K562 (cell line): ENCODE data around the gene TPD52L1. TPM values are rescaled to one million over a fixed set of nuclear protein-coding genes. Genes with fewer than 3 reads are reported as not detected.

Experiments used
- AFF1 ChIP-seq, 2 experiments: fragments of 450-650 bp; IDR thresholded peaks; 2 replicates each; pipeline ENCODE4 v1.6.1; 2018; ENCODE audit warnings: mild to moderate bottlenecking in 2 of 2, low read depth in 1 of 2; ENCODE audit not compliant: partially characterized antibody in 2 of 2
- ARID1B ChIP-seq: fragments of 450-650 bp; IDR thresholded peaks from 2 replicates; pipeline ENCODE4 v1.6.1; 2016; ENCODE audit warnings: antibody characterized with exemption, mild to moderate bottlenecking, inconsistent platforms
- CHAMP1 ChIP-seq: fragments of 450-650 bp; IDR thresholded peaks from 2 replicates; pipeline ENCODE4 v1.6.1; 2016; ENCODE audit warnings: mild to moderate bottlenecking
- COPS2 ChIP-seq: fragments of 450-650 bp; conservative IDR thresholded peaks from 2 replicates; pipeline ENCODE4 v1.6.1; 2016; ENCODE audit warnings: mild to moderate bottlenecking, moderate library complexity
- DACH1 ChIP-seq: fragments of 450-650 bp; IDR thresholded peaks from 2 replicates; pipeline ENCODE4 v1.6.1; 2018; ENCODE audit not compliant: partially characterized antibody
- HMBOX1 ChIP-seq: sonication (generic); IDR thresholded peaks from 2 replicates; pipeline ENCODE4 v1.6.1; 2016
- KLF16 ChIP-seq: IDR thresholded peaks from 2 replicates; pipeline ENCODE4 v1.6.1; 2016; ENCODE audit warnings: antibody characterized with exemption
- LEF1 ChIP-seq: fragments of 450-650 bp; IDR thresholded peaks from 2 replicates; pipeline ENCODE4 v1.6.1; 2016; ENCODE audit warnings: mild to moderate bottlenecking
- MITF ChIP-seq: IDR thresholded peaks from 2 replicates; pipeline ENCODE4 v1.6.1; 2014; ENCODE audit warnings: antibody characterized with exemption
- PHF21A ChIP-seq: fragments of 450-650 bp; IDR thresholded peaks from 2 replicates; pipeline ENCODE4 v1.6.1; 2017; ENCODE audit warnings: low read depth, borderline replicate concordance
- SMARCE1 ChIP-seq: fragments of 450-650 bp; IDR thresholded peaks from 2 replicates; pipeline ENCODE4 v1.7.1; 2016; ENCODE audit warnings: mild to moderate bottlenecking
- TAL1 ChIP-seq: fragments of 450-650 bp; IDR thresholded peaks from 2 replicates; pipeline ENCODE4 v1.6.1; 2016; ENCODE audit warnings: mild to moderate bottlenecking
- ZBTB2 ChIP-seq: fragments of 450-650 bp; IDR thresholded peaks from 2 replicates; pipeline ENCODE4 v1.6.1; 2016; ENCODE audit warnings: antibody characterized with exemption
- ZNF197 ChIP-seq: fragments of 200-800 bp; sonication (Bioruptor generic); IDR thresholded peaks from 2 replicates; pipeline ENCODE4 v1.6.1; 2016; ENCODE audit warnings: low read depth, missing genetic modification characterization, missing compliant biosample characterization
- ZNF324 ChIP-seq: fragments of 250-450 bp; sonication (Bioruptor Pico); IDR thresholded peaks from 2 replicates; pipeline ENCODE4 v1.4.0; 2020; ENCODE audit warnings: mild to moderate bottlenecking
- ZNF384 ChIP-seq: IDR thresholded peaks from 2 replicates; pipeline ENCODE4 v1.6.1; 2012; ENCODE audit warnings: low read depth, low read length, improper control_type of control experiment
- ZNF511 ChIP-seq: sonication (generic); formaldehyde crosslinking; IDR thresholded peaks from 2 replicates; pipeline ENCODE4 v1.8.0; 2022; ENCODE audit warnings: mild to moderate bottlenecking, missing genetic modification reagents
- polyA plus RNA-seq, 8 experiments: library from polyadenylated mRNA; depleted of rRNA in 4 of 8; stranded (reverse) in 5 of 8; unstranded in 3 of 8; fragments of >200 nt; fragmentation: Nextera tagmentation in 2 of 8; fragmentation: Illumina TruSeq in 1 of 8; extraction: Ambion mirVana in 2 of 8; extraction: Trizol in 1 of 8; gene quantifications; 2 replicates each; pipeline versions ENCODE4 v1.2.1 to v1.2.3, GENCODE V29; 2011 to 2014; ENCODE audit warnings: inconsistent platforms in 1 of 8, missing spikeins in 1 of 8
- total RNA-seq, 7 experiments: library from RNA; depleted of rRNA in 6 of 7; stranded (reverse); fragments of >200 nt in 6 of 7; fragmentation: Illumina TruSeq in 2 of 7; extraction: Trizol in 2 of 7; gene quantifications; 2 replicates each; pipeline versions ENCODE4 v1.2.1 to v1.2.3, GENCODE V29; 2011 to 2021; ENCODE audit warnings: low replicate concordance in 1 of 7

The TPD52L1 gene
- total and polyA plus RNA-seq, 9 of the 15 experiments (the other 6 are each of a cell fraction or from before 2014, with no cell fraction given): 12.9 to 149 (median 75.7) TPM

GRCh38 chr6:125307150-125307838, 153.7 kb downstream of the TPD52L1 start (continued):
- TF ChIP-seq ZNF511 (CRISPR knock-in tag): no peak
- peak; percentile 88 for TF ChIP-seq LEF1
- TF ChIP-seq HMBOX1: peak; percentile 77
- TF ChIP-seq AFF1 (IDR thresholded peaks at IDR 0.05; ENCODE audit: low read depth in 1 of 2, partially characterized antibody in 2 of 2): peak; percentile 38 to 54
- TF ChIP-seq CHAMP1: peak; percentile 79
- TF ChIP-seq ZBTB2: peak; percentile 77; the same call in 1 of the 2 replicates
- TF ChIP-seq SMARCE1: peak; percentile 95
- no peak for TF ChIP-seq ZNF197 (CRISPR knock-in tag)
- TF ChIP-seq KLF16: peak; percentile 81; the same call in 1 of the 2 replicates
- TF ChIP-seq TAL1: peak; percentile 91
- 0 out of 2 replicates have a peak, but pooled peaks have one; percentile 15 for TF ChIP-seq ZNF384
- no peak for TF ChIP-seq COPS2
- peak; percentile 15 for TF ChIP-seq DACH1
- TF ChIP-seq ARID1B: peak; percentile 97
- peak; percentile 48; the same call in 1 of the 2 replicates for TF ChIP-seq MITF
- TF ChIP-seq ZNF324 (CRISPR knock-in tag): no peak
- TF ChIP-seq PHF21A: no peak
